GM21528 (cell line): Measurements from ENCODE around the gene MAGEA12.
"Not testable (repeated sequence)": the region's sequence is repeated elsewhere in the genome, so short reads cannot be mapped to it uniquely, and the experiment has no call there.

Source experiments
- ATAC-seq: cut with Tn5 transposase; IDR thresholded peaks from one replicate; pipeline ENCODE4 v1.9.1; 2021; ENCODE audit warnings: mild to moderate bottlenecking, moderate library complexity; ENCODE audit not compliant: unreplicated experiment, low FRiP score

The MAGEA12 gene

DNA sequence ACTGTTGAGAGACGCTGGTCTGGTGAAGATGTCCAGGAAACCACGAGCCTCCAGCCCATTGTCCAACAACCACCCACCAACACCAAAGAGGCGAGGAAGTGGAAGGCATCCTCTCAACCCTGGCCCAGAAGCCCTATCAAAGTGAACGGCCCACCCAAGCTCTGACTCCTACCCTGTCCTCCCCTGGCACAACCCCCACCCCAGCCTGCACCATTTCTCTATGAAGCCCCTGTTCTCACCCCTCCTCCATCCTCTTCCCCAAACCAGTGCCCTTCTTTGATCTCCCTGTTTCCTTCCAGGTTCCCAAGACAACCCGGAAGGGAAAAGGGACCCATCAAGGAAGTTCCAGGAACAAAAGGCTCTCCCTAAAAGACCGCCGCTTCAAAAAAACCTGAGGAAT, 26.0 kb downstream of the MAGEA12 start:
- ATAC-seq: not testable (repeated sequence)

DNA sequence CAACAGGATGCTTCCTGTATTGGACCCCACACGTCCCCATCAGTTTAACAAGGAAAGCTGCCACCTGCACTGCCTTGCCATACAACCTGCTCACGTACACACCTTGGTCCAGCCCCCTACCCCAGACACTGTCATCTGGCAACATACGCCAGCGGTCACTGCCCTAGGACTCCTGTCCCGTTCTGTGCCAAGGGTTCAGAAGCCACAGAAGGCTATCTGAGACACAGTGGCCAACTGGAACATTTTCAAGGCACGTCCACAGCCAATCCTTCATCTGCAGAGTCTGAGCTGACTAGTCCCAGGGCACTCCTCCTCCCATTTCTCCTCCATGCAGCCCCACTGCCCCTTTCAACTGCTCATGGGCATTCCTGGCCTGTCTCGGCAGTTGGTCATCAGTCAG, 28.0 kb downstream of the MAGEA12 start:
- ATAC-seq: not testable (repeated sequence)

DNA sequence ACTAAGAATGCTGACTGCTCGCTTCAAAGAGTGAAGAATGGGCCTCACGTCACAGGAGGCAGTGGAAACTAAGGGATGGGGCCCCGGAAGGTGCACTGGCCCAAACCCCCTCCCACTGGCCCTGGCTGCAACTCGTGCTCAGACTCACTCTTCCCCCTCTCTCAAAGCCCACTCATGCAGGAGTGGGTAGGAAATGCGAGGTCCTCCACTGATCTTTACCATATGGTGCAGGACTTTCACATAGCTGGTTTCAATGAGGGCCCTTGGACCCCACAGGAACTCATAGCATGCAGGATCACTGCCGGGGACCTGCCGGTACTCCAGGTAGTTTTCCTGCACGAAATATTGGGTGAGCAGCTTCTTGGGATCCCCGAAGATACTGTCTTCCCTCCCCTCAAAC, 33.0 kb downstream of the MAGEA12 start:
- ATAC-seq: not testable (repeated sequence)

DNA sequence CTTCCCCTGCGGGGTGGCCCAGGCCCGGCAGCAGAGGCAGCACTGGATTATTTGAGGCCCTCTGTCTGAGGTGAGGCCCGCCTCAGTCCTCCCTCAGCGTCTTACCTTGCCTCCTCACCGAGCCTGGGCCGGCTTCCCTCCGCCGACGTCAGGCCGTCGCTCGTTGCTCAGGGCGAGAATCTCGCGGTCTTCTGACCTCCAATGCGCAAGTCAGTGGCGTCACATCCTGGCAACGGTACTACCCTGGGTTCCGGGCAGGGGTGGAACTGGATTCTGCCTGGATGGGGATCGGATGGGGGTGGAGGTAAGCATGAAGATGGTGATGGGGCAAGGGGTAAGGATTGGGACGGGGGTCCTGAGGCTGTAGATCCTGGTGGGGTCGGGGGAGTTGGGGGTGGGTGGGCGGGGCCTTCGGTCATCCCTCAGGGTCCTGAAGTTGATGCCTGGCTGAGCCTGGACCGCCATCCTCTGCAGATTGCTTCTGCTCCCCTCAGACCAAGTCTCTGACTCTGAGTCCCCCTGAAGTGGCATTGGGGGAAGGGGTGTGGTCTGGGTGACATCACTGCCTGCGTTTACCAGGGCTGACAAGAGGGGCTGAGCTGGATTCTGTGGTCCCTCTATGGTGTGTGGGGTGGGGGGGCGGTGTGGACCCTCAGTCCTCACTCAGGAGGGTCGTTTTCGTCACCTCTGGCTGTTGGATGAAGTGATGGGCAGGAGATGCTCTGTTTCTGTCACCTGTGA, 36.2 kb downstream of the MAGEA12 start, which contains the start of gene MAGEA6:
MAGEA6 (minus strand) TSS at position 141 of the 741 bp plus-strand sequence. CDS start 2,039 bp downstream, outside the sequence.
- not testable (repeated sequence) for ATAC-seq

DNA sequence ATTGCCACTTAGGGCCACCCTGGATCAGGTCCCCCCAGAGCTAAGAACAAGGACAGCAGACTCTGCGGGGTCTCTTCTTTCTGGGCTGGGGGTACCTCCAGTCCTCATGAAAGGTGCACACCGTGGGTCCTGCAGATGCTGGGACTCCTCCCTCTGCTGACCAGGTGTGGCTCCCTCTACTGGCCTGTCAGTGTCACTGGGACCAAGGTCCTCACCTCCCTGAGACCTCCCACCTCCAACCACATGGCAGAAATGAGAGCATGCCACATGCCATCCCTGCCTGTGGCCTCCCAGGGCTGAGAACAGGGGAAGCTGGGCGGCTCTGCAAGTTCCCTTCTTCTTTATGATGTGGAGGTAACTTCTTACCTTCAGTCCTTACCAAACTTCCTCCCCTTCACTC, 53.5 kb downstream of the MAGEA12 start:
- ATAC-seq: peak; percentile 79
